Measurements from ENCODE around the gene SLC25A21. TPM values are rescaled to one million over a fixed set of nuclear protein-coding genes. Genes with fewer than 3 reads are reported as not detected.

SLC25A21 gene
- total and polyA plus RNA-seq, 9 donors = 0.57 to 1.6 (median 1.1) TPM; not detected in 1

DNA sequence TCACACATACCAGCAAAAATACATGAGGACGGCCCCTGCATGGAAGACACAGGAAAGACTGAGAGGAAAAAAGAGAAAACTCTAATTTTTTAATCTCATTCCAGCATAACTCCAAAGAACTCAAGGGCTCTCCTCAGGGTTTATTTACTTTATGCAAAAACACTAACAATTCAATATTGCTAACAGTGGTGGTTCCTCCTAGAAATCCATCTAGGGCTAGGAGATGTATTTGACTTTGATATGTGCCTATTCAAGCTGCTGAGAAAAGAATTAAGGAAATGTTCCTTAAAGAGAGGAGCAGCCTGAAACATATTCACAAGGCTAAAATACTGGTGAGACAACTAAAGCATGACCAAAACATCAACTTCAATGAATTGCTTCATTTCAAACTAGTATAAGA, 57.0 kb downstream of the SLC25A21 start:
- DNase-seq = no peak
- Histone ChIP-seq H3K36me3 (no peaks in the 10 kb centered on the region), H3K27me3 (no peaks in the 10 kb centered on the region), H3K27ac (no peak overlapping the region), H3K4me3 (no peak overlapping the region), H3K4me1 (ENCODE audit: insufficient read depth) (peaks cover 1% of the 10 kb centered on the region), H3K9me3 (no peaks in the 10 kb centered on the region)
- WGBS, 3 donors = 85 to 95% (median 88%) methylated on average over 1 of the region's 1 CpG
- TF ChIP-seq EP300 (IDR thresholded peaks at IDR 0.05) (no peak), POLR2A (IDR thresholded peaks at IDR 0.05) (no peak)
- TF ChIP-seq, protein P1, sequence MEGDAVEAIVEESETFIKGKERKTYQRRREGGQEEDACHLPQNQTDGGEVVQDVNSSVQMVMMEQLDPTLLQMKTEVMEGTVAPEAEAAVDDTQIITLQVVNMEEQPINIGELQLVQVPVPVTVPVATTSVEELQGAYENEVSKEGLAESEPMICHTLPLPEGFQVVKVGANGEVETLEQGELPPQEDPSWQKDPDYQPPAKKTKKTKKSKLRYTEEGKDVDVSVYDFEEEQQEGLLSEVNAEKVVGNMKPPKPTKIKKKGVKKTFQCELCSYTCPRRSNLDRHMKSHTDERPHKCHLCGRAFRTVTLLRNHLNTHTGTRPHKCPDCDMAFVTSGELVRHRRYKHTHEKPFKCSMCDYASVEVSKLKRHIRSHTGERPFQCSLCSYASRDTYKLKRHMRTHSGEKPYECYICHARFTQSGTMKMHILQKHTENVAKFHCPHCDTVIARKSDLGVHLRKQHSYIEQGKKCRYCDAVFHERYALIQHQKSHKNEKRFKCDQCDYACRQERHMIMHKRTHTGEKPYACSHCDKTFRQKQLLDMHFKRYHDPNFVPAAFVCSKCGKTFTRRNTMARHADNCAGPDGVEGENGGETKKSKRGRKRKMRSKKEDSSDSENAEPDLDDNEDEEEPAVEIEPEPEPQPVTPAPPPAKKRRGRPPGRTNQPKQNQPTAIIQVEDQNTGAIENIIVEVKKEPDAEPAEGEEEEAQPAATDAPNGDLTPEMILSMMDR (IDR thresholded peaks at IDR 0.05) = no peak
- intact Hi-C loops (cut with DNase I) = no loop called here

DNA sequence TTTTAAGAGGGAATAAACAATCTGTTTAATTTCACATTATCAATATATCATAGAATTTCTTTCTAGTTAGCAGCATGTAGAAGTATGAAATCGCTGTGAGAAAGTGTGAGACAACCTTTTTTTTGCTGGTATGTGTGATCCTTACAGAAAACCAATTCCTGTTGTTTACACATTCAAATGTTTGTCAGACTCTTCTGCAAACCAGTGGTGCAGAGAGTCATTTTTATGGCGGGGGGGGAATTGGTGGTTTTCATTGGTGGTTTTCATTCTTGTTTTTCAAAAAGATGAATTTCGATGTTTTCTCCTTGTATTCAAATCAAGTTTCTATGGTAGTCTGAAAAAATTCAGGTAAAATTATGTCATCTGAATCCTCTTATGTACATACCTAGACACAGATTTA, 57.8 kb downstream of the SLC25A21 start:
- intact Hi-C loops (cut with DNase I) = no loop called here
- H3K27ac ChIP-seq = no peak overlapping the region
- no peak overlapping the region for H3K4me3 ChIP-seq
- no peaks in the 10 kb centered on the region for H3K27me3 ChIP-seq
- no peak for DNase-seq
- WGBS, 3 donors = 84 to 91% (median 90%) methylated on average over 3 of the region's 3 CpGs
- TF ChIP-seq EP300 (IDR thresholded peaks at IDR 0.05) = no peak
- no peak for TF ChIP-seq POLR2A (IDR thresholded peaks at IDR 0.05)
- TF ChIP-seq, protein P1 (IDR thresholded peaks at IDR 0.05) = no peak
- no peaks in the 10 kb centered on the region for H3K9me3 ChIP-seq
- peaks cover 1% of the 10 kb centered on the region for H3K4me1 ChIP-seq (ENCODE audit: insufficient read depth)
- no peaks in the 10 kb centered on the region for H3K36me3 ChIP-seq

DNA sequence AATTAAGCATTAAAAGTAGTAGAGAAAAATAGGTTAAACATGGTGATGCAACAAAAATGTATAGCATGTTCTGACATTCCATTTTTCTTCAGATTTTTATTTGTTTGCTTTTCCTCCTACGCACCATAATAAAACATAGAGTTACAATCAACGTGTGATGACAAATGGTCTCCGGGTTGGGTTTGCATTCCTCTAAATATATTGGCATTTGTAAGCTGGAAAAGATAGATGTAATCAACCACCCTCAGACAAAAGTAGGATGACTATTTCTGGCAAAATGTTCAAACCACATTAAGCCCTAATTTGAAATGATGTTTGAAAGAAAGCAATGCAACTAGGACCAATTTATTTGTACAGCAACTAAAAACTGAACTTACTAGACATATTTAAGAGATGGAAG, 58.4 kb downstream of the SLC25A21 start:
- Histone ChIP-seq H3K4me3 (no peak overlapping the region), H3K36me3 (no peaks in the 10 kb centered on the region), H3K9me3 (no peaks in the 10 kb centered on the region), H3K27ac (no peak overlapping the region), H3K4me1 (ENCODE audit: insufficient read depth) (peaks cover 1% of the 10 kb centered on the region), H3K27me3 (no peaks in the 10 kb centered on the region)
- TF ChIP-seq POLR2A (IDR thresholded peaks at IDR 0.05) (no peak), EP300 (IDR thresholded peaks at IDR 0.05) (no peak)
- TF ChIP-seq, protein P1 (IDR thresholded peaks at IDR 0.05) = no peak
- WGBS, 3 donors = 55 to 65% (median 64%) methylated on average over 3 of the region's 3 CpGs
- intact Hi-C loops (cut with DNase I) = no loop called here
- no peak for DNase-seq

DNA sequence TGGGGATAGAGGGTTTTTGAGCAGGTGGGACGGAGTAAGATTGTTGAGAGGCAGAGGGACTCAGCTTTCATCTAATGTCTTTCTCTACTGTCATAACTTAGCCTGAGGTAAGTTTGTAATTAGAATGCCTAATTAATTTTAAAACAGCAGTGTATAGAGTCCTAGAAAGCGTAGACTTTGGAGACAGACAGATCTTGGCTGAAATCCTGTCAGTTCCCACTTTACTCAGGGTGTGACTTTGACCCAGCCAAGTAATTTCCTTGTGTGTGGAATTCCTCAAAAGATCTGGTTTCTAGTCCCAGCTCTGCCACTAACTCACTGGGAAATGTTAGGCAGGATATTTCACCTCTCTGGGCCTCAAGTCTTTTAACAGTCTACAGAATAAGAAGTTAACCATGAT, 74.3 kb downstream of the SLC25A21 start:
- H3K36me3 ChIP-seq = no peaks in the 10 kb centered on the region
- WGBS, 3 donors = 84 to 88% (median 88%) methylated on average over 2 of the region's 2 CpGs
- no peak for DNase-seq
- intact Hi-C loops (cut with DNase I) = loop anchor here in 1 of 4 donors (10.0 kb wide), 1 partner anchor 193 kb away; no protein-coding TSS in a partner anchor
- H3K4me3 ChIP-seq = no peak overlapping the region
- no peak overlapping the region for H3K27ac ChIP-seq
- no peak for TF ChIP-seq POLR2A (IDR thresholded peaks at IDR 0.05)
- no peak for TF ChIP-seq EP300 (IDR thresholded peaks at IDR 0.05)
- TF ChIP-seq, protein P1 (IDR thresholded peaks at IDR 0.05) = no peak
- H3K4me1 ChIP-seq (ENCODE audit: insufficient read depth) = no peaks in the 10 kb centered on the region
- H3K27me3 ChIP-seq = no peaks in the 10 kb centered on the region
- no peaks in the 10 kb centered on the region for H3K9me3 ChIP-seq

Measured in ovary (tissue), 9 donors.